ENCODE measurements around the gene CFAP119. TPM values are rescaled to one million over a fixed set of nuclear protein-coding genes. Genes with fewer than 3 reads are reported as not detected.

The CFAP119 gene
- polyA plus RNA-seq, 1 of the 3 experiments (the other 2 are of a cell fraction): 28.4 TPM

GRCh38 chr16:30793508-30794069 lies 31.7 kb upstream of the CFAP119 start:
- H3K4me1 ChIP-seq (ENCODE audit: control insufficient read depth in 1 of 2, insufficient read depth in 2 of 2, low read depth in 1 of 2, low read length in 1 of 2): no peaks in the 10 kb centered on the region
- no peaks in the 10 kb centered on the region for H3K9me3 ChIP-seq
- H3K9me2 ChIP-seq: no peaks in the 10 kb centered on the region
- CTCF ChIA-PET: interaction anchor here (0.7 to 3.7 kb wide), 4 partner anchors 9 to 26 kb away, joined by 3 to 12 read pairs (median 6); no protein-coding TSS in a partner anchor
- no peak overlapping the region for H2AFZ ChIP-seq (ENCODE audit: low read depth)
- no peaks in the 10 kb centered on the region for H4K20me1 ChIP-seq (ENCODE audit: insufficient read depth)
- H3K9ac ChIP-seq: no peak overlapping the region
- H3K79me2 ChIP-seq (ENCODE audit: insufficient read depth): no peaks in the 10 kb centered on the region
- DNase-seq: no peak
- TF ChIP-seq TEAD4 (IDR thresholded peaks at IDR 0.05; ENCODE audit: borderline replicate concordance, insufficient read depth) (no peak), GATA2 (CRISPR knock-in tag; IDR thresholded peaks at IDR 0.05) (no peak), EP300 (IDR thresholded peaks at IDR 0.05; ENCODE audit: borderline replicate concordance in 1 of 2, low read depth in 1 of 2, low read length in 1 of 2) (no peak)
- no peak overlapping the region for H3K27ac ChIP-seq (ENCODE audit: low read depth in 2 of 2, low read length in 1 of 2)
- H3K4me2 ChIP-seq: no peak overlapping the region
- H3K4me3 ChIP-seq (ENCODE audit: low read depth in 2 of 2, low read length in 1 of 2): no peak overlapping the region
- 94% methylated on average over 3 of the region's 7 CpGs for WGBS (ENCODE audit: low lambda C conversion rate)
- H3K36me3 ChIP-seq (replicated peaks in 1 of 2; ENCODE audit: control insufficient read depth in 1 of 2, insufficient read depth in 2 of 2, low read length in 1 of 2): no peaks in the 10 kb centered on the region
- H3K27me3 ChIP-seq (ENCODE audit: insufficient read depth): no peaks in the 10 kb centered on the region
- POLR2A ChIA-PET: interaction anchor here (1.6 to 1.8 kb wide), 2 partner anchors 10 to 12 kb away, joined by 4 to 7 read pairs; no protein-coding TSS in a partner anchor
- no peaks in the 10 kb centered on the region for H3F3A ChIP-seq (replicated peaks; ENCODE audit: insufficient read depth)

- CTCF ChIA-PET: interaction anchor here (1.0 to 2.0 kb wide), 3 partner anchors 18 to 57 kb away, joined by 3 to 19 read pairs (median 4); no protein-coding TSS in a partner anchor
- Histone ChIP-seq H3K79me2 (ENCODE audit: insufficient read depth) (peaks cover 44% of the 10 kb centered on the region), H3K36me3 (replicated peaks in 1 of 2; ENCODE audit: control insufficient read depth in 1 of 2, insufficient read depth in 2 of 2, low read length in 1 of 2) (peaks cover 0 to 21% of the 10 kb centered on the region in 2 experiments)
These were observed 25.9 kb upstream of the CFAP119 start for GRCh38 chr16:30787613-30788378.

More at GRCh38 chr16:30787613-30788378, 25.9 kb upstream of the CFAP119 start:
- Histone ChIP-seq H2AFZ (ENCODE audit: low read depth) (peak overlapping the region; percentile 98), H3K9me2 (no peaks in the 10 kb centered on the region), H3K9me3 (no peaks in the 10 kb centered on the region), H3F3A (replicated peaks; ENCODE audit: insufficient read depth) (no peaks in the 10 kb centered on the region), H3K27ac (ENCODE audit: low read depth in 2 of 2, low read length in 1 of 2) (peak overlapping the region; percentile 63 to 92), H4K20me1 (ENCODE audit: insufficient read depth) (no peaks in the 10 kb centered on the region), H3K4me2 (peak overlapping the region; percentile 100), H3K4me3 (ENCODE audit: low read depth in 2 of 2, low read length in 1 of 2) (peak overlapping the region; percentile 82 to 86), H3K27me3 (ENCODE audit: insufficient read depth) (no peaks in the 10 kb centered on the region), H3K9ac (peak overlapping the region; percentile 96), H3K4me1 (ENCODE audit: control insufficient read depth in 1 of 2, insufficient read depth in 2 of 2, low read depth in 1 of 2, low read length in 1 of 2) (peaks cover 6 to 17% of the 10 kb centered on the region in 2 experiments; a peak in 2 of 4 replicates)
- no peak for DNase-seq
- TF ChIP-seq TCF12 (IDR thresholded peaks at IDR 0.05) (no peak), RXRA (IDR thresholded peaks at IDR 0.05; ENCODE audit: borderline replicate concordance, low read depth) (no peak), FOSL2 (IDR thresholded peaks at IDR 0.05; ENCODE audit: borderline replicate concordance, low read depth) (no peak), YY1 (IDR thresholded peaks at IDR 0.05; ENCODE audit: low read depth) (no peak), USF1 (IDR thresholded peaks at IDR 0.05; ENCODE audit: borderline replicate concordance, low read depth) (no peak)
- WGBS (ENCODE audit: low lambda C conversion rate): 75% methylated on average over 11 of the region's 11 CpGs
- POLR2A ChIA-PET: interaction anchor here (0.6 to 4.1 kb wide), 7 partner anchors 13 to 89 kb away, joined by 3 to 128 read pairs (median 5); no protein-coding TSS in a partner anchor

All from SK-N-SH (cell line).